Bronchial epithelial cell (primary cell): ENCODE data around the gene COPZ2. TPM values are rescaled to one million over a fixed set of nuclear protein-coding genes. Genes with fewer than 3 reads are reported as not detected.
"Not testable (repeated sequence)": the region's sequence is repeated elsewhere in the genome, so short reads cannot be mapped to it uniquely, and the experiment has no call there.

Source experiments
- DNase-seq: peaks from one replicate; pipeline ENCODE4 v3.0.0-alpha.2; 2010; ENCODE audit warnings: low read depth
- FAIRE-seq: peaks from 2 replicates; lab custom pipeline; 2011; peaks lifted over from hg19 to GRCh38; lab: Jason Lieb, UNC
- H3K27me3 ChIP-seq: 2 replicates; pipeline ENCODE4 v1.5.1; 2011; ENCODE audit warnings: low read length; ENCODE audit not compliant: control insufficient read depth, insufficient read depth
- H3K36me3 ChIP-seq: 2 replicates; pipeline ENCODE4 v1.5.1; 2011; ENCODE audit warnings: low read length; ENCODE audit not compliant: control insufficient read depth, insufficient read depth
- H3K4me3 ChIP-seq: 2 replicates; pipeline ENCODE4 v1.5.1; 2011; ENCODE audit warnings: mild to moderate bottlenecking, low read depth, low read length, control low read depth
- total RNA-seq: library from RNA; depleted of rRNA; stranded (reverse); fragments of >200 nt; gene quantifications from 2 replicates; pipeline ENCODE4 v1.2.1, GENCODE V29; 2014
- TF ChIP-seq, protein P1 (sequence below): IDR thresholded peaks from 2 replicates; pipeline ENCODE4 v1.5.1; 2011; ENCODE audit warnings: mild to moderate bottlenecking, moderate library complexity, low read length, control low read depth, inconsistent platforms; ENCODE audit not compliant: insufficient read depth, severe bottlenecking

Gene COPZ2
- total RNA-seq, 1 donor from 2014 or later, result 8.2 TPM

DNA sequence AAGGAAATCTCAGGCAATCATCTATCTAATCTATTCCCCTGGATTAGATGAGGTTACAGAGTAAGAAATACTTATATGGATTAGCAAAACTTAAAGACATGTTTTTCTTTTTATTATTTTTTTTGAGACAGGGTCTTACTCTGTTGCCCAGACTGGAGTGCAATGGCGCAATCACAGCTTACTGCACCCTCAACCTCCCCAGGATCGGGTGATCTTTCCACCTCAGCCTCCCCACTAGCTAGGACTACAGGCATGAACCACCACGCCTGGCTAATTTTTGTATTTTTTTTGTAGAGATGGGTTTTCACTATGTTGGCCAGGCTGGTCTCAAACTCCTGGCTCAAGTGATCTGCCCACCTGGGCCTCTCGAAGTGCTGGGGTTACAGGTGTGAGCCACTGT is 7.3 kb upstream of the COPZ2 start:
- H3K4me3 ChIP-seq, result no peak overlapping the region
- DNase-seq, result no peak
- H3K27me3 ChIP-seq, result no peaks in the 10 kb centered on the region
- FAIRE-seq, result no peak
- TF ChIP-seq, protein P1, sequence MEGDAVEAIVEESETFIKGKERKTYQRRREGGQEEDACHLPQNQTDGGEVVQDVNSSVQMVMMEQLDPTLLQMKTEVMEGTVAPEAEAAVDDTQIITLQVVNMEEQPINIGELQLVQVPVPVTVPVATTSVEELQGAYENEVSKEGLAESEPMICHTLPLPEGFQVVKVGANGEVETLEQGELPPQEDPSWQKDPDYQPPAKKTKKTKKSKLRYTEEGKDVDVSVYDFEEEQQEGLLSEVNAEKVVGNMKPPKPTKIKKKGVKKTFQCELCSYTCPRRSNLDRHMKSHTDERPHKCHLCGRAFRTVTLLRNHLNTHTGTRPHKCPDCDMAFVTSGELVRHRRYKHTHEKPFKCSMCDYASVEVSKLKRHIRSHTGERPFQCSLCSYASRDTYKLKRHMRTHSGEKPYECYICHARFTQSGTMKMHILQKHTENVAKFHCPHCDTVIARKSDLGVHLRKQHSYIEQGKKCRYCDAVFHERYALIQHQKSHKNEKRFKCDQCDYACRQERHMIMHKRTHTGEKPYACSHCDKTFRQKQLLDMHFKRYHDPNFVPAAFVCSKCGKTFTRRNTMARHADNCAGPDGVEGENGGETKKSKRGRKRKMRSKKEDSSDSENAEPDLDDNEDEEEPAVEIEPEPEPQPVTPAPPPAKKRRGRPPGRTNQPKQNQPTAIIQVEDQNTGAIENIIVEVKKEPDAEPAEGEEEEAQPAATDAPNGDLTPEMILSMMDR, result no peak
- H3K36me3 ChIP-seq, result no peaks in the 10 kb centered on the region

DNA sequence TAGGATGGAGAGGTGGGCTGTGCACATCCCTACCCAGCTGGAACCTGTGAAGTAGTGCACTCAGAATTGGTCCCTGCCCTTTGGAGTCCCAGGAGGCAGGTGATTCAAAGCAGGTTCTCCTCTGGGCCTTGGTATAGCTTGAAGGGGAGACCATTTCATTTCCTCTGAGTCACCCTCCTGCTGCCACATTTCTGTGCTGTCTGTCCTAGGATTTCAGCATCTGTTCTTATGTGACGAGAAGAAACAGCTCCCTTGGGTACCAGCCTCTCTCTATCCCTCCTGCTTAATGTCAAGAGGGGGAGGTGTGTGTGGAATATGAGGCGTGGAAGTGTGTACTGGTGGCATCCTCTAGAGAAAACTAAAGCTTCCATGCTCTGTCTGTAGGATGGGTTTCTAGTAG is 5.6 kb upstream of the COPZ2 start:
- Histone ChIP-seq H3K36me3 (no peaks in the 10 kb centered on the region), H3K4me3 (no peak overlapping the region), H3K27me3 (no peaks in the 10 kb centered on the region)
- peak; percentile 66 for DNase-seq
- no peak for FAIRE-seq
- TF ChIP-seq, protein P1, result no peak

DNA sequence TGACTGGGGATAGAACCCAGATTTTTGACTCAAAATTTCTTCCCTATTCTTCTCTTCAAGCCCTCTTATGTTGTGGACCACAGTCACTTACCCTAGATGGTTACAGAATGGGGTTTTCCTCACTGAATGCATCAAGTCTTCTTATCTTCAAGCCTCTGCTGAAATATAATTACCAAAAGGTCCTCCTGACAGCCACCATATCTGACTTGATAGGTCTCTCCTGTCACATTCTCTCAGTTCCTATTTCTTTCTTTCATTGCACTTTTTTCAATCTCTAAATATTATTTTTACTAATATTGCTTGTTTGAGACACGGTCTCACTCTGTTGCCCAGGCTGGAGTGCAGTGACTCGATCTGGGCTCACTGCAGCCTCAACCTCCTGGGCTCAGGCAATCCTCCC is 1.1 kb upstream of the COPZ2 start:
- no peak for FAIRE-seq

DNA sequence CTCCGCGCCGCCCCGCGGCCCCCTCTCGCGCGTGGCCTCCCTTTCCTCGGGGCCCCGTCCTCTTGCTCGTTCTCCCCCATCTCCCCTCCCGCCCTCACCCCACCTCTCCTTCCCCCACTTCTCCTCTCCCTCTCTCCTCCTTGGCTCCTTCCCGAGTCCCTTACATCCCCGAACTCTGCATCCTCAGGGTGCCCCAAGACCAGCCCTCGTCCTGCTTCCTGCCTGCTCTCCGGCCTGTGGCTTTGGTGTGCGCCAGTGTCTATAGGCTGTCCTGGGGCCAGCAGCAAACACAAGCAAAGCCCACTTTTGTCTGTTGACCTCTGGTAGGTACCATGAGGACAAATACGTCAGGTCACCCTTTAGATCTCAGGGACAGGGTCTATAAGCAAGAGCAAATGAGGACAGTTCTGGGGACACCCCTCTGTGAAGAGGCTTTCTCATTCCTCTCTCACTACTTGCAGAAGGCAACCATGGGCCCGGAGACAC is 284 bp upstream of the COPZ2 start:
- FAIRE-seq, result no peak
- TF ChIP-seq, protein P1, result no peak
- Histone ChIP-seq H3K36me3 (no peaks in the 10 kb centered on the region), H3K4me3 (peak overlapping the region; percentile 58), H3K27me3 (no peaks in the 10 kb centered on the region)
- no peak for DNase-seq

More for the DNA sequence above, 1.1 kb upstream of the COPZ2 start:
- DNase-seq, result no peak
- Histone ChIP-seq H3K36me3 (no peaks in the 10 kb centered on the region), H3K4me3 (no peak overlapping the region), H3K27me3 (no peaks in the 10 kb centered on the region)
- TF ChIP-seq, protein P1, result no peak

DNA sequence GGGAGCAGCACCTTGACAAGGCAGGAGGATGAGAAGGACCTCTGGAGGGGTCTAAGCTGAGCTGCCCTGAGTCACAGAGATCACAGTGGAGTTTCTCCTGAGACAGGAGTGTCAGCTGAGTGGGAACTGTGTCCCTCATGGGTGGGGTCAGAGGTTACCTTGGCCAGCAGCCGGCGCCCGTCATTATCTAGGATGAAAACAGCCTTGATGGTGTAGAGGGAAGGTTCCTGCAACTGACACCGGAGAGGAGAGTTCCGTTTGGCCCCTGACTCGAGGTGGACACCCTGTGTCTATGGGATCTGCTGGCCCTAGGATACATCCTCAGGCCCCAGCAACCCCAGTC is 933 bp downstream of the COPZ2 start:
- no peaks in the 10 kb centered on the region for H3K36me3 ChIP-seq
- H3K4me3 ChIP-seq, result peak overlapping the region; percentile 58
- FAIRE-seq (no peak), DNase-seq (no peak)
- TF ChIP-seq, protein P1, result no peak
- no peaks in the 10 kb centered on the region for H3K27me3 ChIP-seq

DNA sequence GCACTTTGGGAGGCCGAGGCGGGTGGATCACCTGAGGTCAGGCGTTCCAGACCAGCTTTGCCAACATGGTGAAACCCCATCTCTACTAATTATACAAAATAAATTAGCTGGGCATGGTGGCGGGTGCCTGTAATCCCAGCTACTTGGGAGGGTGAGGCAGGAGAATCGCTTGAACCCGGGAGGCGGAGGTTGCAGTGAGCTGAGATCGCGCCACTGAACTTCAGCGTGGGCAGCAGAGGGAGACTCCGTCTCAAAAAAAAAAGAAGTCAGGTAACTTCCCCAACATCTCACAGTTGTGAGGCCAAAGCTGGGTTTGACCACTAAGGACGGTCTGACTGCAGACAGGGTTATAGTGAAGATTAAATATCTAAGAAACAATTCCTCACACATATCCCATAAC is 2.9 kb downstream of the COPZ2 start:
- not testable (repeated sequence) for H3K27me3 ChIP-seq, DNase-seq, H3K36me3 ChIP-seq, FAIRE-seq, H3K4me3 ChIP-seq
